ENCODE results near the gene MAP3K4. TPM values are rescaled to one million over a fixed set of nuclear protein-coding genes. Genes with fewer than 3 reads are reported as not detected.

MAP3K4 gene
- total RNA-seq, 1 donor from 2014 or later, result 47.2 TPM

- H3K9me3 ChIP-seq, result no peaks in the 10 kb centered on the region
- H3K36me3 ChIP-seq, result no peaks in the 10 kb centered on the region
- no peak overlapping the region for H3K27ac ChIP-seq
- no peaks in the 10 kb centered on the region for H3K27me3 ChIP-seq (ENCODE audit: low read depth)
- H3K4me3 ChIP-seq, result no peak overlapping the region
- intact Hi-C loops (cut with DNase I), result no loop called here
- DNase-seq, result no peak
- TF ChIP-seq, protein P1, sequence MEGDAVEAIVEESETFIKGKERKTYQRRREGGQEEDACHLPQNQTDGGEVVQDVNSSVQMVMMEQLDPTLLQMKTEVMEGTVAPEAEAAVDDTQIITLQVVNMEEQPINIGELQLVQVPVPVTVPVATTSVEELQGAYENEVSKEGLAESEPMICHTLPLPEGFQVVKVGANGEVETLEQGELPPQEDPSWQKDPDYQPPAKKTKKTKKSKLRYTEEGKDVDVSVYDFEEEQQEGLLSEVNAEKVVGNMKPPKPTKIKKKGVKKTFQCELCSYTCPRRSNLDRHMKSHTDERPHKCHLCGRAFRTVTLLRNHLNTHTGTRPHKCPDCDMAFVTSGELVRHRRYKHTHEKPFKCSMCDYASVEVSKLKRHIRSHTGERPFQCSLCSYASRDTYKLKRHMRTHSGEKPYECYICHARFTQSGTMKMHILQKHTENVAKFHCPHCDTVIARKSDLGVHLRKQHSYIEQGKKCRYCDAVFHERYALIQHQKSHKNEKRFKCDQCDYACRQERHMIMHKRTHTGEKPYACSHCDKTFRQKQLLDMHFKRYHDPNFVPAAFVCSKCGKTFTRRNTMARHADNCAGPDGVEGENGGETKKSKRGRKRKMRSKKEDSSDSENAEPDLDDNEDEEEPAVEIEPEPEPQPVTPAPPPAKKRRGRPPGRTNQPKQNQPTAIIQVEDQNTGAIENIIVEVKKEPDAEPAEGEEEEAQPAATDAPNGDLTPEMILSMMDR (IDR thresholded peaks at IDR 0.05), result no peak
- no peak for ATAC-seq
- H3K4me1 ChIP-seq, result no peaks in the 10 kb centered on the region
Observed at GRCh38 chr6:161057103-161058091, 65.8 kb downstream of the MAP3K4 start.

- no peaks in the 10 kb centered on the region for H3K36me3 ChIP-seq
- H3K4me3 ChIP-seq, result no peak overlapping the region
- H3K4me1 ChIP-seq, result no peaks in the 10 kb centered on the region
- H3K9me3 ChIP-seq, result no peaks in the 10 kb centered on the region
- TF ChIP-seq, protein P1 (IDR thresholded peaks at IDR 0.05), result no peak
- ATAC-seq, result no peak
- no peaks in the 10 kb centered on the region for H3K27me3 ChIP-seq (ENCODE audit: low read depth)
- no peak overlapping the region for H3K27ac ChIP-seq
- DNase-seq, result no peak
- intact Hi-C loops (cut with DNase I), result no loop called here
Observed at GRCh38 chr6:161058741-161059140, 67.2 kb downstream of the MAP3K4 start.

DNA sequence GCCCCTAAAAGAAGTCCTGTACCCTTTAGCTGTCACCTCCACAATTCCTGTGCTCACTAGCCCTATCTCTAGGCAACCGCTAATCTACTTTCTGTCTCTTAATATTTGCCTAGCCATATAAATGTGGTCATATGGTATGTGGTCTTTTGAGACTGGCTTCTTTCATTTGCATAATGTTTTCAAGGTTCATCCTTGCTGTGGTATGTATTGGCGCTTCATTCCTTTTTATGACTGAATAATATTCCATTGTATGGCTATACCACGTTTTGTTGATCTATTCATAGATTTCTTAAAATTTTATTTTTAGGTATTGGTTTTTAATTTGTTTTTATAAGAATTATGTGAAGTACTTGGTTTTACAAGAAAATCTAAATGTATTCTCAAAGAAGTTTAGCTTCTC lies 70.0 kb downstream of the MAP3K4 start:
- no peak for ATAC-seq
- H3K27me3 ChIP-seq (ENCODE audit: low read depth), result no peaks in the 10 kb centered on the region

GRCh38 chr6:161064915-161065314 lies 73.3 kb downstream of the MAP3K4 start:
- Histone ChIP-seq H3K27ac (no peak overlapping the region), H3K9me3 (no peaks in the 10 kb centered on the region), H3K27me3 (ENCODE audit: low read depth) (no peaks in the 10 kb centered on the region), H3K4me3 (no peak overlapping the region), H3K36me3 (no peaks in the 10 kb centered on the region), H3K4me1 (no peaks in the 10 kb centered on the region)
- intact Hi-C loops (cut with DNase I), result no loop called here
- TF ChIP-seq, protein P1 (IDR thresholded peaks at IDR 0.05), result no peak
- DNase-seq, result no peak
- ATAC-seq, result no peak

More for the DNA sequence above, 70.0 kb downstream of the MAP3K4 start:
- intact Hi-C loops (cut with DNase I), result no loop called here
- Histone ChIP-seq H3K9me3 (no peaks in the 10 kb centered on the region), H3K27ac (no peak overlapping the region), H3K4me1 (no peaks in the 10 kb centered on the region), H3K4me3 (no peak overlapping the region), H3K36me3 (no peaks in the 10 kb centered on the region)
- no peak for DNase-seq
- TF ChIP-seq, protein P1 (IDR thresholded peaks at IDR 0.05), result no peak

- peaks cover 12% of the 10 kb centered on the region for H3K36me3 ChIP-seq
- intact Hi-C loops (cut with DNase I), result no loop called here
- DNase-seq (no peak), ATAC-seq (no peak)
- no peak overlapping the region for H3K27ac ChIP-seq
- no peaks in the 10 kb centered on the region for H3K27me3 ChIP-seq (ENCODE audit: low read depth)
- TF ChIP-seq, protein P1 (IDR thresholded peaks at IDR 0.05), result no peak
- H3K4me1 ChIP-seq, result no peaks in the 10 kb centered on the region
- no peak overlapping the region for H3K4me3 ChIP-seq
- no peaks in the 10 kb centered on the region for H3K9me3 ChIP-seq
Observed at GRCh38 chr6:161066511-161066910, 74.9 kb downstream of the MAP3K4 start.

Measured in lower lobe of right lung (tissue), 2 donors.